ENCODE measurements around the gene RPL27A. TPM values are rescaled to one million over a fixed set of nuclear protein-coding genes. Genes with fewer than 3 reads are reported as not detected.

RPL27A gene
- total and polyA plus RNA-seq, 2 of the 8 experiments (the other 6 are each of a cell fraction or from before 2014, with no cell fraction given) = 1,756 to 1,777 TPM

- TF ChIP-seq, protein P1, sequence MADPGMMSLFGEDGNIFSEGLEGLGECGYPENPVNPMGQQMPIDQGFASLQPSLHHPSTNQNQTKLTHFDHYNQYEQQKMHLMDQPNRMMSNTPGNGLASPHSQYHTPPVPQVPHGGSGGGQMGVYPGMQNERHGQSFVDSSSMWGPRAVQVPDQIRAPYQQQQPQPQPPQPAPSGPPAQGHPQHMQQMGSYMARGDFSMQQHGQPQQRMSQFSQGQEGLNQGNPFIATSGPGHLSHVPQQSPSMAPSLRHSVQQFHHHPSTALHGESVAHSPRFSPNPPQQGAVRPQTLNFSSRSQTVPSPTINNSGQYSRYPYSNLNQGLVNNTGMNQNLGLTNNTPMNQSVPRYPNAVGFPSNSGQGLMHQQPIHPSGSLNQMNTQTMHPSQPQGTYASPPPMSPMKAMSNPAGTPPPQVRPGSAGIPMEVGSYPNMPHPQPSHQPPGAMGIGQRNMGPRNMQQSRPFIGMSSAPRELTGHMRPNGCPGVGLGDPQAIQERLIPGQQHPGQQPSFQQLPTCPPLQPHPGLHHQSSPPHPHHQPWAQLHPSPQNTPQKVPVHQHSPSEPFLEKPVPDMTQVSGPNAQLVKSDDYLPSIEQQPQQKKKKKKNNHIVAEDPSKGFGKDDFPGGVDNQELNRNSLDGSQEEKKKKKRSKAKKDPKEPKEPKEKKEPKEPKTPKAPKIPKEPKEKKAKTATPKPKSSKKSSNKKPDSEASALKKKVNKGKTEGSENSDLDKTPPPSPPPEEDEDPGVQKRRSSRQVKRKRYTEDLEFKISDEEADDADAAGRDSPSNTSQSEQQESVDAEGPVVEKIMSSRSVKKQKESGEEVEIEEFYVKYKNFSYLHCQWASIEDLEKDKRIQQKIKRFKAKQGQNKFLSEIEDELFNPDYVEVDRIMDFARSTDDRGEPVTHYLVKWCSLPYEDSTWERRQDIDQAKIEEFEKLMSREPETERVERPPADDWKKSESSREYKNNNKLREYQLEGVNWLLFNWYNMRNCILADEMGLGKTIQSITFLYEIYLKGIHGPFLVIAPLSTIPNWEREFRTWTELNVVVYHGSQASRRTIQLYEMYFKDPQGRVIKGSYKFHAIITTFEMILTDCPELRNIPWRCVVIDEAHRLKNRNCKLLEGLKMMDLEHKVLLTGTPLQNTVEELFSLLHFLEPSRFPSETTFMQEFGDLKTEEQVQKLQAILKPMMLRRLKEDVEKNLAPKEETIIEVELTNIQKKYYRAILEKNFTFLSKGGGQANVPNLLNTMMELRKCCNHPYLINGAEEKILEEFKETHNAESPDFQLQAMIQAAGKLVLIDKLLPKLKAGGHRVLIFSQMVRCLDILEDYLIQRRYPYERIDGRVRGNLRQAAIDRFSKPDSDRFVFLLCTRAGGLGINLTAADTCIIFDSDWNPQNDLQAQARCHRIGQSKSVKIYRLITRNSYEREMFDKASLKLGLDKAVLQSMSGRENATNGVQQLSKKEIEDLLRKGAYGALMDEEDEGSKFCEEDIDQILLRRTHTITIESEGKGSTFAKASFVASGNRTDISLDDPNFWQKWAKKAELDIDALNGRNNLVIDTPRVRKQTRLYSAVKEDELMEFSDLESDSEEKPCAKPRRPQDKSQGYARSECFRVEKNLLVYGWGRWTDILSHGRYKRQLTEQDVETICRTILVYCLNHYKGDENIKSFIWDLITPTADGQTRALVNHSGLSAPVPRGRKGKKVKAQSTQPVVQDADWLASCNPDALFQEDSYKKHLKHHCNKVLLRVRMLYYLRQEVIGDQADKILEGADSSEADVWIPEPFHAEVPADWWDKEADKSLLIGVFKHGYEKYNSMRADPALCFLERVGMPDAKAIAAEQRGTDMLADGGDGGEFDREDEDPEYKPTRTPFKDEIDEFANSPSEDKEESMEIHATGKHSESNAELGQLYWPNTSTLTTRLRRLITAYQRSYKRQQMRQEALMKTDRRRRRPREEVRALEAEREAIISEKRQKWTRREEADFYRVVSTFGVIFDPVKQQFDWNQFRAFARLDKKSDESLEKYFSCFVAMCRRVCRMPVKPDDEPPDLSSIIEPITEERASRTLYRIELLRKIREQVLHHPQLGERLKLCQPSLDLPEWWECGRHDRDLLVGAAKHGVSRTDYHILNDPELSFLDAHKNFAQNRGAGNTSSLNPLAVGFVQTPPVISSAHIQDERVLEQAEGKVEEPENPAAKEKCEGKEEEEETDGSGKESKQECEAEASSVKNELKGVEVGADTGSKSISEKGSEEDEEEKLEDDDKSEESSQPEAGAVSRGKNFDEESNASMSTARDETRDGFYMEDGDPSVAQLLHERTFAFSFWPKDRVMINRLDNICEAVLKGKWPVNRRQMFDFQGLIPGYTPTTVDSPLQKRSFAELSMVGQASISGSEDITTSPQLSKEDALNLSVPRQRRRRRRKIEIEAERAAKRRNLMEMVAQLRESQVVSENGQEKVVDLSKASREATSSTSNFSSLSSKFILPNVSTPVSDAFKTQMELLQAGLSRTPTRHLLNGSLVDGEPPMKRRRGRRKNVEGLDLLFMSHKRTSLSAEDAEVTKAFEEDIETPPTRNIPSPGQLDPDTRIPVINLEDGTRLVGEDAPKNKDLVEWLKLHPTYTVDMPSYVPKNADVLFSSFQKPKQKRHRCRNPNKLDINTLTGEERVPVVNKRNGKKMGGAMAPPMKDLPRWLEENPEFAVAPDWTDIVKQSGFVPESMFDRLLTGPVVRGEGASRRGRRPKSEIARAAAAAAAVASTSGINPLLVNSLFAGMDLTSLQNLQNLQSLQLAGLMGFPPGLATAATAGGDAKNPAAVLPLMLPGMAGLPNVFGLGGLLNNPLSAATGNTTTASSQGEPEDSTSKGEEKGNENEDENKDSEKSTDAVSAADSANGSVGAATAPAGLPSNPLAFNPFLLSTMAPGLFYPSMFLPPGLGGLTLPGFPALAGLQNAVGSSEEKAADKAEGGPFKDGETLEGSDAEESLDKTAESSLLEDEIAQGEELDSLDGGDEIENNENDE (IDR thresholded peaks at IDR 0.05; ENCODE audit: insufficient replicate concordance, low read length) = peak; percentile 44
- TF ChIP-seq E2F6 (IDR thresholded peaks at IDR 0.05) (no peak), TAF1 (IDR thresholded peaks at IDR 0.05; ENCODE audit: low read depth, low read length) (peak; percentile 26; the same call in 1 of the 2 replicates)
Measured at GRCh38 chr11:8683115-8683807, 669 bp downstream of the RPL27A start (continued).

Data from H1 (cell line).